GM18502 (cell line): ENCODE measurements around the gene SULF2.

Experiments
- ATAC-seq: cut with Tn5 transposase; IDR thresholded peaks from one replicate; pipeline ENCODE4 v1.9.1; 2021; ENCODE audit warnings: mild to moderate bottlenecking; ENCODE audit not compliant: unreplicated experiment, poor library complexity

The SULF2 gene

DNA sequence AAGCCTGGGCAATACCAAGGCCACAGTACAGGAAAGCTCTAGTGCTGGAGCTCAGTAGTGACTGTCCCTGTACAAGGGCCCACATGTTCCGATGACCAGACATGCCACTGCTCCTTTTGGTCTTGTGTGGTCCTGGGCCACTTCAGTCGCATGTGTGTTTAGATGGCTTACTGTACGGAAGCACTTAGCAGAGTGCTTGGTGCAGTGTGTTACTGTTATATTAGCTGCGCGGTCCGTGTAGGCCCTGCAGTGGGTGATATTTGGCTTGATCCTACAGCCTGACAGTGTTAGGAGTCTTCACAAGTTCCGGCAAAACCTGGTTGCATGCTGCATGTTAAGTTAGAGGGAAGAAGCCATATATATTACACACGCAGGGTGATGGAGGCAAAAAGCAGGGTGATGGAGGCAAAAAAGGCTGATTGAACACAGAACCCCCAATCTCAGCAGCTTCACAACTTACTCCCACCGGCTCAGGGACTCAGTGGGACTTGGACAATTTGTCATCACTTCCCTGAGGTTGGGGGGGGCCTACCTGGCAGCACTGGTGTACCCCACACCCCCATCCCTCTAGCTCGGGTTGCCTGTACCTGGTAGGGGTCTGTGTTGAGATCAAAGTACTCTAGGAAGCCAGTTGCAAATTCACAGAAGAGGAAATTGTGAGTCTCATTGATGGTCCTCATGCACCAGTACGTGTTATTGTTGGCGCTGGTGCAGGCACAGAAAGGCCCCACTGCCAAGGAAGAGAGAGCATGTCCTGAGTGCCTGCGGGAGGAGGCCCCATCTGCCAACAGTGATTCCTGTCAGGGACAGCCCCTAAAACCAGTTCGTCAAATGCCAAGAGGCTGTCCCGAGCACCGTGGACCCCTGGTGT lies 122.6 kb downstream of the SULF2 start:
- ATAC-seq: no peak

DNA sequence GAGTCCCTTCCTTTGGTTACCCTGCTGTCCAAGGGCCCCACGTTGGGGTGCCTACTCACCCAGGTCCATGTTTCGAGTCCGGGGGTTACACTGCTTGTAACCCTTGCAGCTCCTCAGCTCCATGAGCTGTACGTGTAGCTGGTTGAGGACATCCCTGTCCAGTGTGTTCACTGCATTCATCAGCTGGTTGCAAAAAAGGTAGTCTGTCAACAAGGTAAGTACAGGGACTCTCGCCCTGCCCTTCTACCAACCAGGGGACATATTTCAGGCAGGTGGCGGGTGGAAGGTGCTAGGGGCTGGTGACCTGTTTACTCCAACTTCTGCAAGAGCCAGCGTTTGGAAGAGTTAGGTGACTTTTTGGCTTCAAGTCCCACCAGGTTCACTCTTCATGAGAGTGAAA lies 123.6 kb downstream of the SULF2 start:
- ATAC-seq: no peak

DNA sequence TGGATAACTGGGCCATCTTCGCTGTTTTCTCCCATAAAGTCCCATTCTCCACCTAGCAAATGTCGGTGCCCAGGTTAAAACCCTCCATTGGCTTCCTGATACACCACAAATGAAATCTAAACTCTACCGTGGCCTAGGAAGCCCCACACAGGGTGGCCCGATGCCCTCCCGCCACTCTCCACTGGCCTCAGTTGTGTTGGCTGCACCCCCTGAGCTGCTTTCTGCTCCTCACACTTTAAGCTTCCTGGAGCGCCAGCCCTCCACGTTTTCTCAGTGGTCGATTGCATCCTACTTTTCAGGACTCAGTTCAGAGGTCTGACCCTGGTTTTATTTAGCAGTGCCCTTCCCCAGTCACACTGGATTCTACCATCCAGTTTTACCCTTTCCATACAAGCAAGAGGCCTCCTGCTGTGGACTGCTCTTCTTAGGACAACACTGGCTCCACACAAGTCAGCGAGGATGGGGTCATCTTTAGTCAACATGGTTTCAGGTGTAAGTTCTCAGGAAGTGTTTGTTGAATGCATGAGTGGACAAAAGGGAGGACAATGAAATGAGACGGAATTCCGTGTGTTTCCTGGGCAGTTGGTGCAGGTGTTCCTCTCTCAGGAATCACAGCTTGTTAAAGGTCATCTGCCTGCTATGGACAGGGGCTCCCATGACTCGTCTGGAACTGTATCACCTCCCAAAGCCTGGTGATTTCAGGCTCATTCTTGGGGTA lies 124.1 kb downstream of the SULF2 start:
- no peak for ATAC-seq

DNA sequence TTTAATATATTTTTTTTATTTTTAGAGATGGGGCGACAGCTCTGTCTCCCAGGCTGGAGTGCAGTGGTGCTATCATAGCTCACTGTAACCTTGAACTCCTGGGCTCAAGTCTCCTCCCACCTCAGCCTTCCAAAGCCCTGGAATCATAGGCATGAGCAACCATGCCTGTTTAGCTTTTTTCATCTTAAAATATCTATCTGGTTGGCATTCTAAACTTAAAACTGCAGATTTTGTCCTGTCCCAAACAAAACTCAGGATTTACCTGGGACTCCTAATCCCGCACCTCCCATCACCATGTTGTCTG lies 124.7 kb downstream of the SULF2 start:
- ATAC-seq: no peak

DNA sequence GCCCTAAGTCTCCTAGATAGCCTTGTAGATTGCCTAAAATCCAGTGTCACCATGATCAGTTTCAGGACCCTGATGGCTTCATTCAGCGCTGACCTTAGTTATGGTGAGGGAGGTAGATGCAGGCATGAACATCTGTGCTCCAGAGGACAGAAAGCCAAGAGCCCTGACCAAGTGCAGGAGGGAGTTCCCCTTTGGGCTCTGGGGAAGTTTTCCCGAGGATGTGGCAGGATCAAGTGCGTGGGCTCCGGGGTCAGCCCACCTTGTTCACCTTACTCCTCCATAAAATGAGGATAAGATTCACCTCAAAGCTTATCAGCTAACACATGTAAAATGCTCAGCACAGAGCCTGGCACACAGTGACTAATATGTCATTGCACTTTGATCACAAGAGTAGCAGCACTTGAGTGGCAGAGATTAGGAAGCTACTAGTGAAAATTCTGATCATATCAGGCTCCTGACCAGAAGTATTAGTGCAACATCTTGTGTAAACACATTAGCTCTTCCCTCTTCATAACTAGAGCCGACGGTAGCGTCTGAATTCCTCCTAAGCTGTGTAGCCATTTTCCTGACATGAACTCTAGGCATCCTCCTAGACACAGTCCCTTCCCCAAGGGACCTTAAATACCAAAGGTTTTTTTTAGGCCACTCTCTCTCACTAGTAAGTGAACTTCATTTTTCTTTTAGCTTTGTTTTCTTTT lies 125.2 kb downstream of the SULF2 start:
- ATAC-seq: no peak

DNA sequence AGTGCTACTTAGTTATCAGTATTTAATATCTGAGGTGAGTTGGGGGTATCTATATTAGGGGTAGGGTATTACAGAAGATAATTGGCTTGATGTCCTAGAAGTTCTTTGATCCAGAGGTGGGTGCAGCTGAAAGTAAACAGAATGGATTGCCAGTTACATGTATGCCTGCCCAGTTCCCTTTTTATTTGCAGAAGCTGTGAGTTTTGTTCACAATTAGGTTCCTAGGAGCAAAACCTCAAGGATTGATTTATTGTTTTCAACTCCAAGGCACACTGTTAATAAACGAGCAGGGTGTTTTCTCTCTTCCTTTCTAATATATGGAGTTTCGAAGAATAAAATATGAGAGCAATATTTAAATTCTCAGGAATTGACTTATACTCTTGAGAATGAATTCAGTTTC lies 129.0 kb downstream of the SULF2 start:
- ATAC-seq: no peak

DNA sequence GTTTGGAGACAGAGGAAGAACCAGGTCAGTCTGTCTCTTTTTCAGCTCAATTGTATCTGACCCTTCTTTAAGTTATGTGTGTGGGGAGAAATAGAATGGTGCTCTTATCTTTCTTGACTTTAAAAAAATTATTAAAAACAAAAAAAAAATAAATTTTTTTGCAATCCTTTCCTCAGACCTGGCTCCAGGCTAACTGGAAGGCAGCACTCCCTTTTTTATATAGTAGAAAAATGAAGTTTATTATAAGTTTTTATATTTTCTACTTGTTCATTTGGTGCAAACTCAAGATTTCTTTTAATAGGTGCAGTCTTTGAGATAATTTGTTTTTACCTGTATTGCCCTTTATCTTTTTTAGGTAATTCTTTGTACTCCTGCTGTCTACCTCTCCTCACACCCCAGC lies 129.6 kb downstream of the SULF2 start:
- no peak for ATAC-seq

DNA sequence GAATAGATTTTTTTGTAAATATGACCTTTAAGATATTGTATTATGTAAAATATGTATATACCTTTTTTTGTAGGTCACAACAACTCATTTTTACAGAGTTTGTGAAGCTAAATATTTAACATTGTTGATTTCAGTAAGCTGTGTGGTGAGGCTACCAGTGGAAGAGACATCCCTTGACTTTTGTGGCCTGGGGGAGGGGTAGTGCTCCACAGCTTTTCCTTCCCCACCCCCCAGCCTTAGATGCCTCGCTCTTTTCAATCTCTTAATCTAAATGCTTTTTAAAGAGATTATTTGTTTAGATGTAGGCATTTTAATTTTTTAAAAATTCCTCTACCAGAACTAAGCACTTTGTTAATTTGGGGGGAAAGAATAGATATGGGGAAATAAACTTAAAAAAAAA lies 130.9 kb downstream of the SULF2 start:
- no peak for ATAC-seq

DNA sequence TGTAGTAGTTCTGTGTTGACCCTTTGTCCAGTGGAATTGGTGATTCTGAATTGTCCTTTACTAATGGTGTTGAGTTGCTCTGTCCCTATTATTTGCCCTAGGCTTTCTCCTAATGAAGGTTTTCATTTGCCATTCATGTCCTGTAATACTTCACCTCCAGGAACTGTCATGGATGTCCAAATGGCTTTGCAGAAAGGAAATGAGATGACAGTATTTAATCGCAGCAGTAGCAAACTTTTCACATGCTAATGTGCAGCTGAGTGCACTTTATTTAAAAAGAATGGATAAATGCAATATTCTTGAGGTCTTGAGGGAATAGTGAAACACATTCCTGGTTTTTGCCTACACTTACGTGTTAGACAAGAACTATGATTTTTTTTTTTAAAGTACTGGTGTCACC lies 131.4 kb downstream of the SULF2 start:
- no peak for ATAC-seq

DNA sequence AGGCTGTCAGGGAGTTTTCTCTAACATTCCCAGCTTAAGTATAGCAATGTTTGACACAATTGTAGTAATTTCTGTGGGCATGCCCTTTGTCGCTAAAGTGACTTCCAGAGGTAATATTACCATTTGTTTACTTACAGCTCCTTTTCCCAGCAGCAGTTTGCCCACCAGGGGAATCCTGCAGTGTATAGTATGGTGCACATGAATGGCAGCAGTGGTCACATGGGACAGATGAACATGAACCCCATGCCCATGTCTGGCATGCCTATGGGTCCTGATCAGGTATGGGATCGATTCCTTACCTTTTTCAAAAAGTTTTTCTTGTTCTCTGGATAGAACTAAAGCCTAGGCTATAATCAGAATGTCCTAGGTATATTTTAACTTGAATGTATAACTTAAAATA lies 132.5 kb downstream of the SULF2 start:
- ATAC-seq: no peak

DNA sequence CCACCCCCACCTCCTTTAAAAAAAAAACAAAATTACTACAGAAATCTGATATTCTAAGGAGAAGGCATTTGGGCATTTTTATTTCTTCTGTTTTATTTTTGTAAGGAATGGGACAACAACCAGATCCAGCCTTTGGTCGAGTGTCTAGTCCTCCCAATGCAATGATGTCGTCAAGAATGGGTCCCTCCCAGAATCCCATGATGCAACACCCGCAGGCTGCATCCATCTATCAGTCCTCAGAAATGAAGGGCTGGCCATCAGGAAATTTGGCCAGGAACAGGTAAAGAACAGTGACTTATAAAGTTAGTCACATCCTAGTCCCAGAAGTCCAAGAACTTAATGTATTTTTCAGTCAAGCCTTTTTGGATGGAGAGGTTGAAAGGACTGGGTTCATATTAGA lies 133.0 kb downstream of the SULF2 start:
- ATAC-seq: no peak

DNA sequence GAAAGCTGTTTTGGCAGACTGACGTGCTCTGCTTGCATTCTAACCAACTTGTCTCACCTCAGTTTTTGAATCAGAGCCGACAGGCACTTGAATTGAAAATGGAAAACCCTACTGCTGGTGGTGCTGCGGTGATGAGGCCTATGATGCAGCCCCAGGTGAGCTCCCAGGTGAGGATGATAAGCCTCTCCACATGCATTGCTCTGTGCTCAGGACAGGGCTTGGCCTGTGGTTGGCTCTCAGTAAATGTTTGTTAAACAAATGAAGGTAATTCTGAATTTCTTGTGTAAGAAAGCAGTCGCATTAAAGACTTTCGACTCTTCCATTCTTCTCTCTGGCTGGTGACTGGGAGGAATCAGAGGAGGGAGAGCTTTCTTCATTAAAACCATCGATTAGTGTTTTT lies 136.3 kb downstream of the SULF2 start:
- no peak for ATAC-seq

DNA sequence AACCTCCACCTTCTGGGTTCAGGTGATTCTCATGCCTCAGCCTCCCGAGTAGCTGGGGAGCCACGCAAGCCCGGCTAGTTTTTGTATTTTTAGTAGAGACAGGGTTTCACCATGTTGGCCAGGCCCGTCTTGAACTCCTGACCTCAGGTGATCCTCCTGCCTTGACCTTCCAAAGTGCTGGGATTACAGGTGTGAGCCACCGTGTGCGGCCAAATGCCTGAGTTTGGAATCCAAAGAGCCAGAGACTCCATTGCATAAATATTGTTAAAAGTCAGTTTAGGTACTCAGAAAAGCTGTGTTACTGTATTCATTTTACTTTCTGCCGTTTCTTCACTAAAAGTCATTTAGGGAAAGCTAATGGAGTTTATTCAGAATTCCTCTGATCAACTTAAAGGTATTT lies 137.3 kb downstream of the SULF2 start:
- no peak for ATAC-seq

DNA sequence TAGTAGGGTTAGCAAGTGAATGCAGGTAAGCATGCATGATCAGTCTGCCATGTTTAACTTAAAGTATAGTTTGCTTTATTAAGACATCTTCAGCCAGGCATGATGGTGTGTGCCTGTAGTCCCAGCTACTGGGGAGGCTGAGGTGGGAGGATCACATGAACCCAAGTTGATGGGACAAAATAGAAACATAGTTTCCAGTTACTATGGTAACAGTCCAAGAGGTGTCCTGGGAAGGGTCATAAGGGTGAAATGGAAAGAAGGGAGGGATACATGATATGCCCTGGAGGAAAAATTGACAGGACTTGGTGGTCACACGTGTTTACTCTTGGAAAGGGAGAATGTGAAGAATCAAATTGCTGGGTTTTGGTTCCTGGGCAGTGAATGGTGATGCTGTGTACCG lies 139.6 kb downstream of the SULF2 start:
- ATAC-seq: no peak

DNA sequence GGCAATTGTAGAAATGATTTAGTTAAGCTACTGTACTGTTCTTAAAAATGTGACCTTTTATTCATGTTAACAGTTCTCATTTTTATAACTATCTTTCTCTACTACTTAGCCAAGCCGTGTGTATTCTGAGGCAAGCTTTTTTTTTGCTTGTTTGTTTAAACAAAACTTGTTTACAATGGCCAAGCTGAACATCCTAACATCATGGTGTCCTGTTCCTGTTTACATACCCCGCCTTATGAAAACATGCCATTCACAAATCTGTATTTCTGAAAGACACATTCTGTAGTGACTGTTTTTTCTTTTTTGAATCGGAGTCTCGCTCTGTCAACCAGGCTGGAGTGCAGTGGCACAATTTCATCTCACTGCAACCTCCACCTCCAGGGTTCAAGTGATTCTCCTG lies 142.7 kb downstream of the SULF2 start:
- no peak for ATAC-seq

DNA sequence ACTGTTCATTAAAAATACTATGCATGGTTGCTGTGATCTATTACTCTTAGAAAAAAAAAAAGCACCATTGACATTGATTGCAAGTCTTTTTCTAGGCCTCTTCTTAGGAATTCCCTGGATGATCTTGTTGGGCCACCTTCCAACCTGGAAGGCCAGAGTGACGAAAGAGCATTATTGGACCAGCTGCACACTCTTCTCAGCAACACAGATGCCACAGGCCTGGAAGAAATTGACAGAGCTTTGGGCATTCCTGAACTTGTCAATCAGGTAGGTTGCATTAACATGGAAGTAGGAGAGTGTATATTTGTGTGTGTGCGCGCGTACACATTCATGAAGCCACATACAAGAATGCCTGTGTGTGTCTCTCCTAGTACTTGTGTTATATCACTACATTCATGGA lies 143.2 kb downstream of the SULF2 start:
- no peak for ATAC-seq

DNA sequence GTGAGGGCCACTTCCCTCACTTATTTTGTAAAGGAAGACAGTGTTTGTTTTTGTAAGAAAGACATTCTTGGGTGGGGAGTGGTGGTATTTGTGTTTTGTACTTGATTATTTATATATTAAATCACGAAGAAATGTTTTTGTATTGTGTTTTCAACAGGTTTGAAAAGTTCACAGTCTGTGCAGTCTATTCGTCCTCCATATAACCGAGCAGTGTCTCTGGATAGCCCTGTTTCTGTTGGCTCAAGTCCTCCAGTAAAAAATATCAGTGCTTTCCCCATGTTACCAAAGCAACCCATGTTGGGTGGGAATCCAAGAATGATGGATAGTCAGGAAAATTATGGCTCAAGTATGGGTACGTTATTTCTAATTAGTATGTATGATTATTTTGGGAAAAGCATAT lies 146.4 kb downstream of the SULF2 start:
- ATAC-seq: no peak

DNA sequence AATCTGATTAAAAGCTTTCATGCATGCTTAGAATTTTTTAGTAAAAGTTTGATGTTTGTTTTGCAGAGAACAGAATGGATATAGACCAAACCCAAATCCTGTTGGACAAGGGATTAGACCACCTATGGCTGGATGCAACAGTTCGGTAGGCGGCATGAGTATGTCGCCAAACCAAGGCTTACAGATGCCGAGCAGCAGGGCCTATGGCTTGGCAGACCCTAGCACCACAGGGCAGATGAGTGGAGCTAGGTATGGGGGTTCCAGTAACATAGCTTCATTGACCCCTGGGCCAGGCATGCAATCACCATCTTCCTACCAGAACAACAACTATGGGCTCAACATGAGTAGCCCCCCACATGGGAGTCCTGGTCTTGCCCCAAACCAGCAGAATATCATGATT lies 150.0 kb downstream of the SULF2 start:
- no peak for ATAC-seq

DNA sequence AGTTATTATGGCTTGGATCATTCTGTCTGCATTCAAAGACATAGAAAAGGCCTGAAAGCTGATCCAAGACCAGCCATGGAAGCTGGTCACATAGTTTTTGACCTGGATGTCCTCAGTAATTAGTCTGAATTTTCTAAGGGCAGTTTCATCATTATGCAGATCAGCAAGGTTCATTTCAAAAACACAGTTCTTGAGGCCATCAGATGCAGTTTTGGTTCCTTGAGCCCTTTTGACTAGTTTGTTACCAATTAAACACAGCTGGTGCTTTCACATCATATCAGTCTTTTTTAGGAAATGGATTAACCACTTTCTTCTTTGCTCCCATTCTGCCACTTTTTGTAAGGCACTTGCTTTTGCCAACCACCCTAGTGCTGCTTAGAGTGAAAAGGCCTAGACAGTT lies 154.2 kb downstream of the SULF2 start:
- no peak for ATAC-seq

DNA sequence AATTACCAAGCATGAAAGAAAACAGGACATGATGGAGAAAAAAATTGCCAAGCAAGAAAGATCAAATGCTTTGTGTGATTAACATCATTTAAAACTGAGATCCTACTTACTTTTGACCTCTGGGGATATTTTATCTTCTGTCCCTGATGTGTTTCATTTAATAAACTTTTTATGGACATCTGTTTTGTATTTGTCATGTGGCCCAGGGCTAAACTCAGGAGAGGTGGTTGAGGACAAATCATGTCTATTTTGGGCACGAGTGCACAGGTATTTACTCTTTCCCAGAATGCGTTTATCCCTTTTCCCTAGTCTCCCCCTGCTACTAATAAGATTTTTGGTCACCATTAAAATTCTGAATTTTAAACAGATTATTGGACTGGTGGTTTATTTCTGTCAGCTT lies 155.4 kb downstream of the SULF2 start:
- no peak for ATAC-seq

DNA sequence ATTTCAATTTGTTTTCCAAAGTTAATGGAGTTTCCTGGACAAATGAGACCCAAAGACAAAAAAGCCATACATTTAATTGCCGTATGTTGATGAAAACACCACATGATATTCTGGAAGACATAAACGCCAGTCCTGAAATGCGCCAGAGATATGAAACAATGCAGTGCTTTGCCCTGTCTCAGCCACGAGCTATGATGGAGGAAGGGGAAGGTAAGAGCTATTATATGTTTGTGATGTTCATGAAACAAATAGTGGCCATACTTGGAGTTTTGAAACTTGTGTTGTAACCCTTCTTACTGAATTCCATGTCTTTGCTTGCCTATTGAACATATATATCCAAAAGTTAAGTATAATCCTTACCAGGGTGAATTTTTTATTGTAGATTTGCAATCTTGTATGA lies 157.7 kb downstream of the SULF2 start:
- no peak for ATAC-seq

DNA sequence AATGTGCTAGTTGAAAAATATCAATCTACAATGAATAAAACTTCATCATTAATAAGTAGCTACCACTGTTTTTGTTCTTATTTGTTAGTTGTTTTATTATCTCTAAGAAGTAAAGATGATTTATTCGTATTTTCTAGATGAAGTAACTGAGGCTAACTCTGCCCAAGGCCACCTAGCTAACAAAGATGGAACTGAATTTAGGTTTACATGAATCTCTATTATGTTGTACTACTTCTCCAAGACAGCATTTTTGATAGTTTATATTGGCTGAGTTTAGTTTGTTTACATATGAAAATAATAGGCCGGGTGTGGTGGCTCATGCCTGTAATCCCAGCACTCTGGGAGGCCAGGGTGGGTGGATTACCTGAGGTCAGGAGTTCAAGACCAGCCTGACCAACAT lies 162.1 kb downstream of the SULF2 start:
- no peak for ATAC-seq
